Brain microvascular endothelial cell (primary cell): Measurements from ENCODE around the gene SRCAP.

Experiments
- DNase-seq: peaks from one replicate; pipeline ENCODE4 v3.0.0-alpha.2; 2020
- H3K27ac ChIP-seq: fragments of 250-450 bp; sonication (Bioruptor Pico); 2 replicates; pipeline ENCODE4 v1.5.1; 2020; ENCODE audit warnings: mild to moderate bottlenecking, moderate library complexity
- H3K27me3 ChIP-seq: fragments of 250-450 bp; sonication (Bioruptor Pico); replicated peaks from 2 replicates; pipeline ENCODE4 v1.5.1; 2020; ENCODE audit warnings: mild to moderate bottlenecking
- H3K36me3 ChIP-seq: fragments of 250-450 bp; sonication (Bioruptor Pico); replicated peaks from 2 replicates; pipeline ENCODE4 v1.5.1; 2020; ENCODE audit warnings: mild to moderate bottlenecking
- H3K4me3 ChIP-seq: 2 replicates; pipeline ENCODE4 v1.5.1; 2011; ENCODE audit warnings: low read depth, mild to moderate bottlenecking, control low read depth, low read length, moderate library complexity
- in situ Hi-C: cut with HindIII; loops from 2 replicates; pipeline ENCODE4 v1.10.0; 2017; ENCODE audit warnings: low sequenced_read_pairs, low pct_ligation_motif_present
- TF ChIP-seq, protein P1 (sequence below): IDR thresholded peaks from 2 replicates; pipeline ENCODE4 v1.5.1; 2011; ENCODE audit warnings: low read depth, mild to moderate bottlenecking, moderate library complexity, low read length, control low read depth, inconsistent platforms; ENCODE audit errors: missing control alignments

SRCAP gene

GRCh38 chr16:30652718-30653117 is 46.3 kb upstream of the SRCAP start:
- in situ Hi-C loops: no loop called here
- no peak overlapping the region for H3K27ac ChIP-seq
- no peak for DNase-seq
- H3K36me3 ChIP-seq: peaks cover 23% of the 10 kb centered on the region
- no peak overlapping the region for H3K4me3 ChIP-seq
- TF ChIP-seq, protein P1, sequence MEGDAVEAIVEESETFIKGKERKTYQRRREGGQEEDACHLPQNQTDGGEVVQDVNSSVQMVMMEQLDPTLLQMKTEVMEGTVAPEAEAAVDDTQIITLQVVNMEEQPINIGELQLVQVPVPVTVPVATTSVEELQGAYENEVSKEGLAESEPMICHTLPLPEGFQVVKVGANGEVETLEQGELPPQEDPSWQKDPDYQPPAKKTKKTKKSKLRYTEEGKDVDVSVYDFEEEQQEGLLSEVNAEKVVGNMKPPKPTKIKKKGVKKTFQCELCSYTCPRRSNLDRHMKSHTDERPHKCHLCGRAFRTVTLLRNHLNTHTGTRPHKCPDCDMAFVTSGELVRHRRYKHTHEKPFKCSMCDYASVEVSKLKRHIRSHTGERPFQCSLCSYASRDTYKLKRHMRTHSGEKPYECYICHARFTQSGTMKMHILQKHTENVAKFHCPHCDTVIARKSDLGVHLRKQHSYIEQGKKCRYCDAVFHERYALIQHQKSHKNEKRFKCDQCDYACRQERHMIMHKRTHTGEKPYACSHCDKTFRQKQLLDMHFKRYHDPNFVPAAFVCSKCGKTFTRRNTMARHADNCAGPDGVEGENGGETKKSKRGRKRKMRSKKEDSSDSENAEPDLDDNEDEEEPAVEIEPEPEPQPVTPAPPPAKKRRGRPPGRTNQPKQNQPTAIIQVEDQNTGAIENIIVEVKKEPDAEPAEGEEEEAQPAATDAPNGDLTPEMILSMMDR: no peak
- no peaks in the 10 kb centered on the region for H3K27me3 ChIP-seq

DNA sequence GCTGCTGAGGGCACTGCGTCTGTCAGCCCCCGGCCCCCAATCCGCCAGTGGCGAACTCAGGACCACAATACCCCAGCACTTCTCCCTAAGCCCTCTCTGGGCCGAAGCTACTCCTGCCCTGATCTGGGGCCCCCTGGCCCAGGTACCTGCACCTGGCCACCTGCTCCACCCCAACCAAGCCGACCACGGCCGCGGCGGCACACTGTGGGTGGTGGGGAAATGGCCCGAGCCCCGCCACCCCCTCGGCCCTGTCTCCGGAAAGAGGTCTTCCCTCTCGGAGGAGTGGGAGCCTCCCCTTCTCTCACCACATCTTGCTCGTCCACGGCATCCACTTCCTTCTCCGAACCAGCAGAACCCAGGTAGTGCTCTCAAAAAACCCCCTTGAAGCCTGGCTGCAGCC is 44.1 kb upstream of the SRCAP start:
- no peak for DNase-seq
- Histone ChIP-seq H3K27ac (no peak overlapping the region), H3K36me3 (peaks cover 23% of the 10 kb centered on the region), H3K27me3 (no peaks in the 10 kb centered on the region), H3K4me3 (no peak overlapping the region)
- in situ Hi-C loops: no loop called here
- TF ChIP-seq, protein P1: no peak

GRCh38 chr16:30655815-30656347 is 43.1 kb upstream of the SRCAP start:
- DNase-seq: no peak
- Histone ChIP-seq H3K27me3 (no peaks in the 10 kb centered on the region), H3K27ac (no peak overlapping the region), H3K4me3 (no peak overlapping the region), H3K36me3 (peaks cover 24% of the 10 kb centered on the region)
- TF ChIP-seq, protein P1: no peak
- in situ Hi-C loops: no loop called here

DNA sequence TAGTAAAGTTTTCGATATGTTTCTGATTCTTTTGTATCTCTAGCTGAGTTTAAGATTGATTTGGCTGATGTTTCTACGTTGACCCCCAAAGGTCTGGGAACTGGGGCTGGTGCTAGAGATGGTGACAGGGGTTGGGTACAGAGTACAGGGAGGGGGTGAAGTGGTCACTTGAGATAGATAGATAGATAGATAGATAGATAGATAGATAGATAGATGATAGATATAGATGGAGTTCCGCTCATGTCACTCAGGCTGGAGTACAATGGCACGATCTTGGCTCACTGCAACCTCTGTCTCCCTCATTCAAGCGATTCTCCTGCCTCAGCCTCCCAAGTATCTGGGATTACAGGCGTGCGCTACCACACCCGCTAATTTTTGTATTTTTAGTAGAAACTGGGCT is 42.6 kb upstream of the SRCAP start:
- H3K4me3 ChIP-seq: no peak overlapping the region
- peaks cover 29% of the 10 kb centered on the region for H3K36me3 ChIP-seq
- DNase-seq: no peak
- TF ChIP-seq, protein P1: no peak
- no peak overlapping the region for H3K27ac ChIP-seq
- no peaks in the 10 kb centered on the region for H3K27me3 ChIP-seq
- in situ Hi-C loops: no loop called here

- H3K36me3 ChIP-seq: peaks cover 36% of the 10 kb centered on the region
- in situ Hi-C loops: no loop called here
- no peak for DNase-seq
- TF ChIP-seq, protein P1: no peak
- H3K27me3 ChIP-seq: no peaks in the 10 kb centered on the region
- H3K27ac ChIP-seq: peak overlapping the region; percentile 49
- H3K4me3 ChIP-seq: peak overlapping the region; percentile 57
Observed at GRCh38 chr16:30656974-30657865, 41.8 kb upstream of the SRCAP start.
